IPS DF 19.7 (cell line): ENCODE results near the gene RIMS4.

Source experiments
- DNase-seq: peaks from one replicate; pipeline ENCODE4 v3.0.0-alpha.2; 2013; ENCODE audit warnings: low read depth, low spot score

The RIMS4 gene

DNA sequence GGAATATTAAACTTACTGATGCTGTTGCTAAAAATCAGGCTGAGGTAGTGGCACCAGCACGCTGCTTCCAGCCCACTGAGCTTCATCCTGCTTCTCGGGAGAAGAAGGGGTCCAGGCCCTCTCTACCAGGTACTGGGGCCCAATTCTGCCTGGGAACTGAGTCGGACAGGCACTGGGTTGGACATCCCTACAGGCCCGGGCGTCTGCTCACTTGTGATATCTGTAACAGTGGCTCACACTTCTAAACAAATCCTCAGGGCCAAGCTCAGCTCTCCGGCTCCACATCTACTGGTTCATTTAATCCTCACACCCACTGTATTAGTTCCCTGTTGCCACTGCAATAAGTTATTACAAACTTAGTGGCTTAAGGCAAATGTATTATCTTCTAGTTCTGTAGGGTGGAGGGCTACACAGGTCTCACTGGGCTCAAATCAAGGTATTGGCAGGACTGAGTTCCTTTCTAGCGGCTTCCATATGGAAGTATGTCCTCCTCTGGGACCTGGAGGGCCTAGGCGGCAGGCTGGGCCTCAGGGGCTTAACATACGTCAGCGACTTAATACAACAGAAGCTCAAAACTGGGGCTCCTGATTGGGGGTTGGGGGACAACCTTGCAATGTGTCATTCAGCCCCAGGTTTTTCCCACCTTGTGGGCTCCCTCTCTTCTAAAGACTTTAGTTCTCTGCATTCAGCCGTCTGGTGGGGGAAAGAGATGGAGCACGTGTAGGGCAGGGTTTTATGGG is 66.3 kb downstream of the RIMS4 start:
- no peak for DNase-seq

GRCh38 chr20:44743080-44743701 is 67.2 kb downstream of the RIMS4 start:
- DNase-seq = no peak

DNA sequence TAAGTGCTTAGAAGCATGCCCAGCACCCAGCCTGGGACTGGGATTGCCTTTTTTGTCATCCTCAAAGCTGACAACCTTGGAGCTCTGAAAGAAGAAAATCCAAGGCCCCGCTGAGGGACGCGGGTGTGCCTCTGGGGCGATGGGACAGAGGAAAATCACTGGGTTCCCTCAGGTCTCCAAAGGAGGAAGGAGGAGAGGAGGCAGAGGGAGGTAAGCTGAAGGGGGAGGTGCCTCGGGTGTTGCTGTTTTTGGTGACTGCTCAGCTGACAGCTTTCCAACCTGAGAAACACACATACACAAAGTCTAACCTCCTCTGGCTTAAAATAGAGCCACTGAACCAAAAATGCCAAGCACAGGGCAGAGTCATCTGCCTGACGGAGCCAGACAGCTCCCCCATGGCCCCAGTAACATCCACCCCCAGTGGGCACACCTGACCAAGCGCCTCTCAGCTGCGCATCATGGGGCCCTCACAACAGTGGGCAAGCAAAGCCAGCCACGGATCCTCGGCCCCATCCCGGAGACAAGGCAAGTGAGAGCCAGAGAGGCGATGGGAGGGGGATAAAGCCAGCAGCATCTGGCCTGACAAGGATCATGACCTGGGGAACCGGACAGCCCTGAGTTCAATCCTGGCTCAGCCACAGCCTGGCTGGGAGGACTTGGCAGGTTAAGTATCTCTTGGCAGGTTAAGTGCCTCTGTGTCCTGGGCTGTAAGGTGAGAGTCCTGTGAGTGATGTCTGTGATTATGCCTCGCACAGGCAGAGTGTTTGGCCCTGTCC is 67.9 kb downstream of the RIMS4 start:
- no peak for DNase-seq

DNA sequence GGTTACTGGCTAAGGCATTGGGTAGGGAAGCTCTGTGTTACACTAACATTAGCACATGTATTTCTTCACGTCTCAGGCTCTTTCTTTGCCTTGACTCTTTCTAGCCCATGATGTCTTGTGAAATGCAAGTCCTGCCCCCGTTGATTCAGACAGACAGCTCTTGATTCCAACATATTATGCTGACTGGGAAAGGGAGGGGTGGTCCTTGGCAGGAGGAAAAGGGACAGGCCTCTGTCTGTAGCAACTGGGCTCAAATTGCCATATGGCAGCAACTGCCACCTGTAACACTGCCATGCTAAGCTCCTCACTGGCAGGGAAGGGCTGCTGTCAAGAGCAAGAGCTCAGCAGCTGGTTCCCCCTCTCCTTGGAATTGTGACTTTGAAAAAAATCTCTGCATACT is 70.4 kb downstream of the RIMS4 start:
- DNase-seq = no peak

DNA sequence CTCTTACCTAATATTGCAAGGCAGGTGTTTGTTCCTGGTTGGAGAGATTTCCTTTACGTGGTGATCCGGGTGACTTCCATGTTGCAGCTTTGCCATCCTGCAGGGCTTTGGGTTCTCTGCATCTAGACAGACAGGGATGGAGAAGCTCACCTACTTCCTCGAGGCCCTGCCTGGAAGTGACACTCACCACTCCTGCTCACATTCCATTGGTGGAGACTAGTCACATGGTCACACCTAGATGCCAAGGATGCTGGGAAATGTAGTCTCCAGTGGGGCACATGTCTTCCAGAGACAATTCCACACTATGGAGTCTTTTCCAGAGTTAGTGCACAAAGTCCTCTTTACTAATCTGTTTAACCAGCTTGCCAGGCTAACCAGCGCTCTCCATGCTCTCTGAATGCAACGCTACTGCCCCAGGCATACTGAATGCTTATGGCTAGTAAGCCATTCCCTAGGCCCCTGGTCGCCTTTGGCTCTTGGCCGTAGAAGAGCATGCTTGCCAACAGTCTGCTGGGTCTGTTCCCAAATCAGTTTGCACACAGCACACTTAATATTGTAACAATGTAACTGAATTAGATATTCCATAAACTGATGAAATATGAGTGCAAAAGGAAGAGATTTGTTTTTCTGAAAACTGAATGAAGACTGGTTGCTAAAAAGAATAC is 71.4 kb downstream of the RIMS4 start:
- DNase-seq = peak; percentile 90

DNA sequence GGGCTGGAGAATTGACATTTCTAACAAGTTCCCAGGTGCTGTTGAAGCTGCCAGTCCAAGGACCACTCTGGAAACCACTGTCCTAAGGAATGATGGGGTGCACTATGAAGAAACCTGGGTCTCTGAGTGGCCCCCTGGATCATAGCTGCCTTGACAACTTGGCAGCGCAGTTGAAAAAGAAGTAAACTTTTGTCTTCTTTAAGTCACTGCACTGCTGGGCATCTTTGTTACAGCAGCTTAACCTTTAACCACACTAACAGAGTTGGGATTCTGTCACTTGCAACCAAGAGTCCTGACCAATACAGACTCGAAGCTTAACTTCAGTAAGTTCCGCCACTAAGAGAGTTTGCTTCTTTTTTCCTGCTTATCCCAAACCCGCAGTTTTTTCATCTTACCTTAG is 73.2 kb downstream of the RIMS4 start:
- no peak for DNase-seq

DNA sequence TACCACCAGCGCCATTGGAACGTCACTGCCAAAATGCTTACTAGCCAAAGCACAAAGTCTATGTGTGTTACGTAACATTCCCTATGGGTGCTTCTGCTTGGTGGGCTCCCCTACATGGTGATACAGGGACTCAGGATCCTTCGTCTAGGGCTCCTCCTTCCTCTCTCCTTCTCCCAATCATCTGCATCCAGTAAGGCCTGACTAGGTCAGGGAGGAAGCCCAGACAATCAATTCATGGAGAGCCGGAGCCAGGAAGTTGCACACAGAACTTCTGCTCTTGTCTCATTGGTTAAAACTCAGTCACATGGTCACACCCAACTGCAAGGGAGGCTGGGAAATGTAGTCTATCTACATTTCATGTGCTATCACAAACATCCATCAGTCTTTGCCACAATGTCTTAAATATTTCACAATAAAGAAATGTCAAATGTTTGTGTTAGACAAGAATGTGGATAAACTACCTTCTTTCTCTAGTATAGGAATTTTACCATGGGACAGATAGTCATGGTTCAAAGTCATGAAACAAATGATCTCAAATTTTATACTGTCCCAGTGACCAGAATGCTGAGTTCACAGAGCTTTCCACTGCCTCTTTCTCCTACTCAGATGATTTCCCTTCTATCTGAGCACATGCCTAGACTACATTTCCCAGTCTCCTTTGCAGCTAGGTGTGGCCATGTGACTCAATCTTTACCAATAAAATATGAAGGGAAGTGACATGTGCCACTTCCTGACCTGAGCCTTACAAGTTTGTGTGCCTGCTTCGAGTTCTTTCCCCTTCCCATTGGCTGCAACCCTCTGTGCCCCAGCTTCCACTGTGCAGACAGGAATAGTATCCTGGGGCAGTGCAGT is 74.0 kb downstream of the RIMS4 start:
- peak; percentile 95 for DNase-seq

DNA sequence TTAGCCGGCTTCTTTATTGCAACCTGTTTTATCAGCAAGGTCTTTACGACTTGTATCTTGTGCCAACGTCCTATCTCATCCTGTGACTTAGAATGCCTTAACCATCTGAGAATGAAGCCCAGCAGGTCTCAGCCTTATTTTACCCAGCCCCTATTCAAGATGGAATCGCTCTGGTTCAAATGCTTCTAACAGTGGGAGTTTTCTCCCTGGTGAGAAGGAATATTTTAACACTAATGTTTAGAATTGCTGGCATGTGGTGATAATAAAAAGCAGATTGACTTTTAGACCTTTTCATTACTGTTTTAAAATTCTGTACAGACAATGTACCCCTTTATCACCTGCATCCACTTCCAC is 74.6 kb downstream of the RIMS4 start:
- DNase-seq = no peak

GRCh38 chr20:44734938-44735337 is 75.4 kb downstream of the RIMS4 start:
- no peak for DNase-seq

DNA sequence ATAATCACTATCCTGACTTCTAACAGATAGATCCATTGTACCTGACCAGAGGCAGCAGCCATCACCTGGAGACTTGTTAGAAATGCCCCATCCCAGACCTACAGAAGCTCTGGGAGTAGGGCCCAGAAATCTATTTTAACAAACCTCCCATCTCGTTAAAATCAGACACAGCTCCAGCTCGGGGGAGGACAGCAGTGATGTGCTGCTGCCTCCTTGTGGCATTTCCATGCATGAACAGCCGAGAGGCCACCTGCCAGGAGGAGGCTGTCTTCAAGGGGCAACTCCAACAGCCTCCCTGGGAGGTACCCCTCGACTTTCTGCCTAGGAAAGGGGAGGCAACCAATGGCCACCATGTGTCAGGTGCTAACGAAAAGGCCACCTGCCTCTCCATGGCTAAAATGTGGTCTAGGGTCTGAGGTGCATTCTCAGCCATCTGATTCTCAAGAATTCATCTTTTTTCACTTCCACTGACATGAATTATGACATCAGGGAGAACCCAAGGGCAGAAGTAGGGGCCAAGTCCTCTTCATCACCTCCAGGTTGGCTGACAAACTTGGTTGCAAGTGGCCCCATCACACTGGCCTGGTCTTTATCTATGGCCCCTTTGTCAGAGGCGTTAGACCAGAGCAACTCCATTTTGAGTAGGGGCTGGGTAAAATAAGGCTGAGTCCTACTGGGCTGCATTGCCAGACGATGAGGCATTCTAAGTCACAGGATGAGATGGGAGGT is 76.8 kb downstream of the RIMS4 start:
- peak; percentile 57 for DNase-seq

DNA sequence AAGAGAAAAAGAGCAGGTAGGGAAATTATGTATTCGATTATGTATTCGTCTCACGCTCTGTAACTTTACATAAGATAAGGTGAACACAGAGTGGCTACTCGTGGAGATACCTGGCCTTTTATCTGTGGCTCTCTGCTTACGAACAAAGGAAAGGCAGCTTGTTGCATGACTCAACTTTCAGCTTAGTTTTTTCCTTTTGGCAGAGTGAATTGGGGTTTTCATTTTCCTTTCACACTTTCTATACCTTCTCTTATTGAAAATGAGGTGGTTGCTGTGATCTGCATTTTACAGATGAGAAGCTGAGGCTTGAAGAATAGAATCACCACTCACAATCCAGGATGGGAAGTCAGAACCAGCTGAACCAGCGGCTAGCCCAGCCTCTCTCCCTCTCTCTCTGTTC is 78.0 kb downstream of the RIMS4 start:
- DNase-seq = no peak

GRCh38 chr20:44731657-44732056 is 78.7 kb downstream of the RIMS4 start:
- DNase-seq = no peak

DNA sequence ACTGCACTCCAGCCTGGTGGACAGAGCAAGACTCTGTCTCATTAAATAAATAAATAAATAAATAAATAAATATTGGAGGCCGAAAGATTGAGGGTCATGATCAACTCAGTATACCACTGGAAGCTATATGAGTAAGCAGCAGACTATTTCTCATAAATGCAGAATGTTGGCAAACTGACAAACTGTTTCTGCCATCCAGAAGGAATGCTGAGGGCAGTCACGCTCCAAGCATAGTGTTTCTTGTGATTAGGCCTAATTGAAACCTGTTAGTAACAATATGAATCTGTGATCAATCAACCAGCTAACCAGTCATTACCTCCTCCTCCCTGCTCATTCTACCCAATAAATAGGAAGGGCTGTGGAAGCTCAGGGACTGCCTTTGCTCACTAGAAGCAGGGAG is 79.9 kb downstream of the RIMS4 start:
- DNase-seq = no peak

DNA sequence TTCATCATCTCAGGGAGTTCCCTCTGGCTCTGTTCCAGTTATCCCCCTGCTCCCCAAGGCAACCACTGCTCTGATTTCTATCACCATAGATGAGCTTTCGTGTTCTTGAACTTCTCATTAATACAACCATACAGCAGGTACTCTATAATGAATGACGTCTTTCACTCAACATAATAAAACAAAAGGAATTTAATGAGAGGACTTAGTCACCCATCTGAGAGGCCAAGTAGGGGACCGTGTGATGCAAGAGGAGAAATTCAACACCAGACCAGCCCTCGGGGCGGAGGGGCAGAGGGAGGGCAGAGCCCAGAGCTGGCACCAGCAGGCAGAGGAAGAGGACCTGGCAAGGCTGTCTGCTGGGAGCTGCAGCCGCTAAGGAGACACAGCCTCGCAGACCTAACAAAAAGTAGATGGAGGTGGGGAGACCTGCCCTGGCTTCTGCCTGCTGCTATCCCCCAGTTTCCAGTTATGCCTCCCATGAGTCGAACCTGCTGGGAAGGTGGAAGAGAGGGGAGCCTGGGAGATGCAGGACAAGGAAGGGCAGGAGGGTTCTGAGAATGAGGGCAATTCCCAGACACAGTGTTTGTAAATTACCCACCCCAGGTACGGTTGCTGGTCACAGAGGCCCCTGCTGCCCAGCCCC is 81.4 kb downstream of the RIMS4 start:
- DNase-seq = no peak

- DNase-seq = no peak
These were observed 82.7 kb downstream of the RIMS4 start for GRCh38 chr20:44727651-44728050.

DNA sequence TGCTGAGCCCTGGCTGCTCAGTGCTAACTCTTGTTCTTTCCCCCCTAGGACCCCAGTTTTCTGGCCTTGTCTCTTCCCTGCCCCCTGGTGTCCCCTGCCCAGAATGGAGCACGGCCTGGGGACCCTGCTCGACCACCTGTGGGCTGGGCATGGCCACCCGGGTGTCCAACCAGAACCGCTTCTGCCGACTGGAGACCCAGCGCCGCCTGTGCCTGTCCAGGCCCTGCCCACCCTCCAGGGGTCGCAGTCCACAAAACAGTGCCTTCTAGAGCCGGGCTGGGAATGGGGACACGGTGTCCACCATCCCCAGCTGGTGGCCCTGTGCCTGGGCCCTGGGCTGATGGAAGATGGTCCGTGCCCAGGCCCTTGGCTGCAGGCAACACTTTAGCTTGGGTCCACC is 83.3 kb downstream of the RIMS4 start:
- DNase-seq = no peak

DNA sequence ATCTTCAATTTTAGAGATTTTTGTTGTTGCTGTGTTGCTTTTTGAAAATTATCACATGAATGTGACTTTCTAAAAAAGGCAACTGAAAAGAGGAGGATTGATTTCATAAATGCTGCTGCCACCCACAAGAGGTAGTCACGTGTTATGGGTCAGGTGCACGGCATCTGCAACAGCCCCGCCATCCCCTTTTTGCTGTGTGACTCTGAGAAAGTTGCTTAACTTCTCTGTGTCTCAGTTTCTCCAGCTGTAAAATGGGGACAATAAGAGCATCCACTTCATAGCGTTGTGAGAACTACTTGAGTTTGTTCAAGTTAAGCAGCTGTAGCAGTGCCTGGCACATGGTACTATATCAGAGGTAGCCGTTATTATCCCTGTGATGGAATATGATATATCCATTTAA is 84.5 kb downstream of the RIMS4 start:
- no peak for DNase-seq

DNA sequence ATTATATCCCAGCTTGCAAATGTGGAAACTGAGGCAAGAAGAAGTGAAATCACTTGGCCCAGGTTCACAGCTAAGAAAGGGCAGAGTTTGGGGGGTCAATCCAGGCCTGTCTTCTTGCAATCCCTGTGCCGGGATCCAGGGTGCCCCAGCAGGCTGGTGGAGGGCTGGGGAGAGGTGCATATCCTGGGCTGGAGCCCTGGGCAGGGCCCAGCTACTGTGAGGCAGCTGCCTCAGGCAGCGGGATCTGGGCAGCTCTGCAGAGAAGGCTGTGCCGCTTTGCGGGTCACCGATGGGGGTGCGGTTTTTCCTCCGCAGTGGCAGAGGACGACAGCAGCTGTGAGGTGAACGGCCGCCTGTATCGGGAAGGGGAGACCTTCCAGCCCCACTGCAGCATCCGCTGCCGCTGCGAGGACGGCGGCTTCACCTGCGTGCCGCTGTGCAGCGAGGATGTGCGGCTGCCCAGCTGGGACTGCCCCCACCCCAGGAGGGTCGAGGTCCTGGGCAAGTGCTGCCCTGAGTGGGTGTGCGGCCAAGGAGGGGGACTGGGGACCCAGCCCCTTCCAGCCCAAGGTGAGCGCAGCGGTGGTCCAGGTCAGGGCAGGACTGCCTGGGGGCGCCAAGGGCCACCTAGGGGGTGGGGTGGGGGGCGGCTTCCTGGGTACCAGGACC is 85.8 kb downstream of the RIMS4 start:
- no peak for DNase-seq

DNA sequence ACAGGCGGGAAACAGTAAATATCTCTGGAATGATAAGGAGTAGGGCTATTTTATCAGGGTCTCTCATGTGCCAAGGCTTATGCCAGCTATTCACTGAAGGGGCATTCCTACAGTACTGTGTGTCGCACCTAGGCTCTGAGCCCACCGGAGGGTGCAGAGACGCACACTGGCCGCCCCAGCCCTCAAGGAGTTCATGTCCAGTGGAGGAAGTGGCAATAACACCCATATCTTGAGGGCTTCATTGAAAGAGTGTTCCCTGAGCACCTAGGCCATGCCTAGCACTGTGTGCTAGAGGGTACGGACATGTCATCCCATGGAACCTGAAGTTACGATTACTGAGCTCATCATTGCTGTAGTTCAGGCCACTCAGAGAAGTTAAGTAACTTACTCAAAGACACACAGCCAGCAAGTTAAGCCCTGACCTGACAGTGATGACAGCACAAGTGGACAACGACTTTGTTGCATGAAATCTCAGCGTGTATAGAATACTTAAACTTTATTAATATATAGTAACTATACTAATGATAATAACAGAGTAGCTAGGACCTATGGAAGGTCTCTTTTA is 86.5 kb downstream of the RIMS4 start:
- no peak for DNase-seq
